K562 (cell line): ENCODE measurements around the gene KRT77. TPM values are rescaled to one million over a fixed set of nuclear protein-coding genes. Genes with fewer than 3 reads are reported as not detected.

Experiments
- ATAC-seq: fragments of 200-7000 bp; cut with Tn5 transposase; 3 replicates; pipeline ENCODE4 v1.9.1; 2020; ENCODE audit warnings: moderate library complexity
- BruUV-seq: library from RNA; stranded (reverse); fragments of 400-500 nt; replicated peaks from 2 replicates; lab custom pipeline; 2021; lab: Mats Ljungman, UMichigan
- CTCF ChIA-PET: fragments of 300-600 bp; formaldehyde crosslinking; extraction: SDS; loops from one replicate; lab custom pipeline; 2021; ENCODE audit warnings: low intra/inter-chr PET ratio; lab: Yijun Ruan, JAX
- POLR2A ChIA-PET: fragments of 300-600, 350-650 bp; sonication (Branson Sonifier 250); formaldehyde crosslinking; extraction: SDS; loops from one replicate; lab custom pipeline; 2021; ENCODE audit warnings: antibody characterized with exemption, inconsistent platforms; lab: Yijun Ruan, JAX
- DNase-seq, 4 experiments: peaks; one replicate each; pipeline versions ENCODE4 v3.0.0 to v3.0.0-alpha.2; 2011 to 2018; ENCODE audit warnings: low spot score in 3 of 4, mixed read lengths in 3 of 4; ENCODE audit errors: extremely low read depth in 1 of 4
- FAIRE-seq: peaks from 2 replicates; lab custom pipeline; 2011; peaks lifted over from hg19 to GRCh38; lab: Jason Lieb, UNC
- H2AFZ ChIP-seq: 2 replicates; pipeline ENCODE4 v1.6.0; 2011; ENCODE audit warnings: low read depth, low read length, control low read depth, inconsistent platforms
- H3K27ac ChIP-seq: fragments of 200-600 bp; 3 replicates; pipeline ENCODE4 v1.8.0; 2011; ENCODE audit warnings: low read depth, mild to moderate bottlenecking, control low read depth, inconsistent platforms, low read length, moderate library complexity, mixed read lengths; ENCODE audit errors: extremely low read depth
- H3K27me3 ChIP-seq, 2 experiments: fragments of 300-600 bp in 1 of 2; 2 replicates in 1 of 2; 3 replicates in 1 of 2; pipeline versions ENCODE4 v1.6.0 to v1.8.0; 2011; ENCODE audit warnings: inconsistent platforms in 2 of 2, low read length in 2 of 2, mild to moderate bottlenecking in 1 of 2, mixed read lengths in 1 of 2, moderate library complexity in 1 of 2; ENCODE audit not compliant: control insufficient read depth in 2 of 2, insufficient read depth in 2 of 2
- H3K36me3 ChIP-seq: fragments of 300-600 bp; 3 replicates; pipeline ENCODE4 v1.8.0; 2011; ENCODE audit warnings: mild to moderate bottlenecking, low read length, inconsistent platforms; ENCODE audit not compliant: control insufficient read depth, insufficient read depth
- H3K4me1 ChIP-seq, 2 experiments: fragments of 200-600 bp in 1 of 2; replicated peaks in 1 of 2; 2 replicates in 1 of 2; 3 replicates in 1 of 2; pipeline versions ENCODE4 v1.5.1 to v1.8.0; 2011; ENCODE audit warnings: inconsistent platforms in 2 of 2, low read length in 2 of 2, mild to moderate bottlenecking in 1 of 2, mixed read lengths in 1 of 2, moderate library complexity in 1 of 2; ENCODE audit not compliant: control insufficient read depth in 2 of 2, insufficient read depth in 2 of 2
- H3K4me2 ChIP-seq: 2 replicates; pipeline ENCODE4 v1.6.1; 2011; ENCODE audit warnings: low read length, control low read depth, inconsistent platforms, mixed read lengths; ENCODE audit not compliant: insufficient read depth
- H3K4me3 ChIP-seq: fragments of 200-600 bp; sonication (generic), shearing (Covaris generic); 2 replicates; pipeline ENCODE4 v1.5.1; 2016; ENCODE audit warnings: control low read depth, inconsistent platforms
- H3K79me2 ChIP-seq: fragments of 200-600 bp; 3 replicates; pipeline ENCODE4 v1.8.0; 2011; ENCODE audit warnings: low read length, inconsistent platforms; ENCODE audit not compliant: control insufficient read depth, insufficient read depth
- H3K9ac ChIP-seq, 2 experiments: 2 replicates each; pipeline versions ENCODE4 v1.6.0 to v1.6.1; 2011; ENCODE audit warnings: low read depth in 2 of 2, low read length in 2 of 2, control low read depth in 1 of 2, inconsistent platforms in 1 of 2, mild to moderate bottlenecking in 1 of 2, mixed read lengths in 1 of 2; ENCODE audit not compliant: insufficient read depth in 1 of 2
- H3K9me1 ChIP-seq: one replicate; pipeline ENCODE4 v1.6.0; 2011; ENCODE audit warnings: inconsistent platforms, mild to moderate bottlenecking, low read length, moderate library complexity; ENCODE audit not compliant: control insufficient read depth, insufficient read depth
- H3K9me3 ChIP-seq: replicated peaks from 2 replicates; pipeline ENCODE4 v1.5.1; 2011; ENCODE audit warnings: low read depth, low read length, inconsistent platforms; ENCODE audit not compliant: control insufficient read depth, insufficient read depth
- H4K20me1 ChIP-seq: replicated peaks from 2 replicates; pipeline ENCODE4 v1.6.1; 2011; ENCODE audit warnings: low read length, inconsistent platforms, mixed read lengths; ENCODE audit not compliant: control insufficient read depth, insufficient read depth
- CAMTA2 ChIP-seq: fragments of 250-450 bp; sonication (Bioruptor Pico); conservative IDR thresholded peaks from 2 replicates; pipeline ENCODE4 v1.5.1; 2022
- CXXC5 ChIP-seq: fragments of 250-450 bp; sonication (Bioruptor Pico); IDR thresholded peaks from 2 replicates; pipeline ENCODE4 v1.8.0; 2022; ENCODE audit warnings: inconsistent platforms, mild to moderate bottlenecking, moderate library complexity
- EZH2 ChIP-seq: IDR thresholded peaks from 2 replicates; pipeline ENCODE4 v1.6.1; 2012; ENCODE audit warnings: low read depth, mild to moderate bottlenecking, inconsistent platforms, low read length, borderline replicate concordance
- L3MBTL2 ChIP-seq: fragments of 450-650 bp; IDR thresholded peaks from 2 replicates; pipeline ENCODE4 v1.6.1; 2016; ENCODE audit warnings: mild to moderate bottlenecking, moderate library complexity
- MAZ ChIP-seq, 2 experiments: fragments of 450-650 bp in 1 of 2; sonication (generic) in 1 of 2; formaldehyde crosslinking; IDR thresholded peaks in 1 of 2; conservative IDR thresholded peaks in 1 of 2; 2 replicates each; pipeline versions ENCODE4 v1.4.0 to v1.5.0; 2020; ENCODE audit warnings: mild to moderate bottlenecking in 1 of 2, missing genetic modification reagents in 1 of 2
- WGBS: fragments of 100-300 bp; shearing (Covaris generic); methylation state at CpG from one replicate; pipeline ENCODE4 v1.1.6; 2016; ENCODE audit warnings: low coverage, mixed read lengths; ENCODE audit not compliant: insufficient coverage; ENCODE audit errors: missing lambda C conversion rate; 5-methylcytosine and 5-hydroxymethylcytosine counted together
- in situ Hi-C: fragments of 300-500 bp; cut with MboI; formaldehyde crosslinking; loops from 4 replicates; pipeline ENCODE4 v1.15.0; 2018; ENCODE audit warnings: inconsistent platforms, mixed read lengths
- intact Hi-C: fragments of 100-400 bp; cut with micrococcal nuclease; formaldehyde crosslinking; loops from 2 replicates; pipeline ENCODE4 v1.14.2; 2022
- polyA plus RNA-seq, 8 experiments: library from polyadenylated mRNA; depleted of rRNA in 4 of 8; stranded (reverse) in 5 of 8; unstranded in 3 of 8; fragments of >200 nt; fragmentation: Nextera tagmentation in 2 of 8; fragmentation: Illumina TruSeq in 1 of 8; extraction: Ambion mirVana in 2 of 8; extraction: Trizol in 1 of 8; gene quantifications; 2 replicates each; pipeline versions ENCODE4 v1.2.1 to v1.2.3, GENCODE V29; 2011 to 2014; ENCODE audit warnings: inconsistent platforms in 1 of 8, missing spikeins in 1 of 8
- total RNA-seq, 7 experiments: library from RNA; depleted of rRNA in 6 of 7; stranded (reverse); fragments of >200 nt in 6 of 7; fragmentation: Illumina TruSeq in 2 of 7; extraction: Trizol in 2 of 7; gene quantifications; 2 replicates each; pipeline versions ENCODE4 v1.2.1 to v1.2.3, GENCODE V29; 2011 to 2021; ENCODE audit warnings: low replicate concordance in 1 of 7
- TF ChIP-seq, protein P1 (sequence below), 2 experiments: fragments of 250-450 bp in 1 of 2; fragments of 450-650 bp in 1 of 2; sonication (Bioruptor Pico) in 1 of 2; IDR thresholded peaks; 2 replicates each; pipeline versions ENCODE4 v1.6.1 to v1.8.0; 2016 to 2021; ENCODE audit warnings: mild to moderate bottlenecking in 2 of 2, moderate library complexity in 2 of 2, missing compliant biosample characterization in 1 of 2, missing genetic modification characterization in 1 of 2
- TF ChIP-seq, protein P2 (sequence below), 2 experiments: IDR thresholded peaks; 2 replicates each; pipeline ENCODE4 v1.6.1; 2011; ENCODE audit warnings: borderline replicate concordance in 1 of 2, control low read depth in 1 of 2, low read depth in 1 of 2, low read length in 1 of 2, mild to moderate bottlenecking in 1 of 2, mixed read lengths in 1 of 2, moderate library complexity in 1 of 2; ENCODE audit not compliant: insufficient read depth in 1 of 2, insufficient read length in 1 of 2, poor library complexity in 1 of 2, severe bottlenecking in 1 of 2; ENCODE audit errors: extremely low read depth in 1 of 2
- TF ChIP-seq, protein P3 (sequence below), 2 experiments: IDR thresholded peaks; 2 replicates each; pipeline ENCODE4 v1.6.1; 2012; ENCODE audit warnings: improper control_type of control experiment in 2 of 2, low read depth in 2 of 2, low read length in 2 of 2, borderline replicate concordance in 1 of 2

The KRT77 gene
- total and polyA plus RNA-seq, 9 of the 15 experiments (the other 6 are each of a cell fraction or from before 2014, with no cell fraction given) = not detected

DNA sequence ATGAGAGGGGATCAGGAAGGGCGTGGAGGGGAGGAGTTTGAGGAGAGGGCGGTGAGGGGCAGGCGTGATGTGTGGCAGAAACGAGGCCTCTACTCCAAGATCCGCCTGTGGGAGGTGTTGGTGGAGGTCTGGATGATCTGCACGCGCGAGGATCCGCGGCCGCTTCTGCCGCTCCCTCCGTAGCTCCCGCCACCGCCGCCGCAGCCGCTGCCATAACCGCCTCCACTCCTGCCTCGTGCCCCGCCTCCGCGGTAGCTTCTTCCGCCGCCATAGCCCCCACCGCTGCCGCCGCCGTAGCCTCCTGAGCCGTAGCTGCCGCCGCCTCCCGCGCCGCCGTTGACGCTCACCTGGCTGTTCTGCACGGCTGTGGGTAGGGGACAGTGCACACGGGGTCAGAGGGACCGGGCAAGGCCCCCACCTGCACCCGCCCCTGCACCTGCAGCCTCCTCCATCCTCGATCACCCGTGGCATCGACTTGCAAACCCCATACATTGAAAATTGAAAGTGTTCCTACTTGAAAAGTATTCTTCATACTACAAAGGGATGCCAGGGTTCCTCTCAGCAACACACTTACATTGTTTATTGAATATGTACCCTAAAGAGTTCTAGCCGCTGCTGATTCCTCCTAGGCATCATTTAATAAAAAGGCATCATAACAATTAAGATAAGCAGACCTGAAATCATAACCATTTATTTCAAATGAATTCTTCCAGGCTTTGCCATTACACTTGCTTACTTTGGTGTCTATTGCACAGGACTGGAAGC lies 12.1 kb downstream of the KRT77 start:
- intact Hi-C loops = loop anchor here (10.0 kb wide), 2 partner anchors 106 to 184 kb away; no protein-coding TSS in a partner anchor
- Histone ChIP-seq H3K4me2 (no peak overlapping the region), H3K27me3 (peaks cover 11 to 42% of the 10 kb centered on the region in 2 experiments; a peak in 4 of 5 replicates), H4K20me1 (peaks cover 4% of the 10 kb centered on the region; the same call in 1 of the 2 replicates), H3K27ac (no peak overlapping the region), H3K4me3 (no peak overlapping the region), H3K9me1 (no peaks in the 10 kb centered on the region), H3K4me1 (peaks cover 0 to 10% of the 10 kb centered on the region in 2 experiments; a peak in 1 of 5 replicates), H3K9me3 (no peaks in the 10 kb centered on the region), H3K36me3 (no peaks in the 10 kb centered on the region), H3K79me2 (no peaks in the 10 kb centered on the region), H3K9ac (no peak overlapping the region), H2AFZ (peak overlapping the region; percentile 61; the same call in 1 of the 2 replicates)
- no TSS peak for BruUV-seq
- FAIRE-seq = no peak
- 43% methylated on average over 36 of the region's 45 CpGs for WGBS
- in situ Hi-C loops = no loop called here
- peak; percentile 41; the same call in 1 of the 3 replicates for ATAC-seq
- CTCF ChIA-PET = no interaction called here
- POLR2A ChIA-PET = interaction anchor here (0.7 to 1.0 kb wide), 2 partner anchors 11 to 165 kb away, joined by 3 read pairs; partner anchors contain the start of gene KRT1
- TF ChIP-seq EZH2 = no peak
- TF ChIP-seq, protein P1, sequence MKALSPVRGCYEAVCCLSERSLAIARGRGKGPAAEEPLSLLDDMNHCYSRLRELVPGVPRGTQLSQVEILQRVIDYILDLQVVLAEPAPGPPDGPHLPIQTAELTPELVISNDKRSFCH (CRISPR knock-in tag; IDR thresholded peaks at IDR 0.05) = no peak
- TF ChIP-seq, protein P1 (tag; IDR thresholded peaks at IDR 0.05) = no peak
- TF ChIP-seq, protein P2, sequence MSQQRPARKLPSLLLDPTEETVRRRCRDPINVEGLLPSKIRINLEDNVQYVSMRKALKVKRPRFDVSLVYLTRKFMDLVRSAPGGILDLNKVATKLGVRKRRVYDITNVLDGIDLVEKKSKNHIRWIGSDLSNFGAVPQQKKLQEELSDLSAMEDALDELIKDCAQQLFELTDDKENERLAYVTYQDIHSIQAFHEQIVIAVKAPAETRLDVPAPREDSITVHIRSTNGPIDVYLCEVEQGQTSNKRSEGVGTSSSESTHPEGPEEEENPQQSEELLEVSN (IDR thresholded peaks at IDR 0.05; ENCODE audit: borderline replicate concordance in 1 of 2, extremely low read depth in 1 of 2, insufficient read depth in 1 of 2, insufficient read length in 1 of 2, low read depth in 1 of 2, low read length in 1 of 2, poor library complexity in 1 of 2, severe bottlenecking in 1 of 2) = peak in 1 of 2 experiments; percentile 39
- TF ChIP-seq, protein P3, sequence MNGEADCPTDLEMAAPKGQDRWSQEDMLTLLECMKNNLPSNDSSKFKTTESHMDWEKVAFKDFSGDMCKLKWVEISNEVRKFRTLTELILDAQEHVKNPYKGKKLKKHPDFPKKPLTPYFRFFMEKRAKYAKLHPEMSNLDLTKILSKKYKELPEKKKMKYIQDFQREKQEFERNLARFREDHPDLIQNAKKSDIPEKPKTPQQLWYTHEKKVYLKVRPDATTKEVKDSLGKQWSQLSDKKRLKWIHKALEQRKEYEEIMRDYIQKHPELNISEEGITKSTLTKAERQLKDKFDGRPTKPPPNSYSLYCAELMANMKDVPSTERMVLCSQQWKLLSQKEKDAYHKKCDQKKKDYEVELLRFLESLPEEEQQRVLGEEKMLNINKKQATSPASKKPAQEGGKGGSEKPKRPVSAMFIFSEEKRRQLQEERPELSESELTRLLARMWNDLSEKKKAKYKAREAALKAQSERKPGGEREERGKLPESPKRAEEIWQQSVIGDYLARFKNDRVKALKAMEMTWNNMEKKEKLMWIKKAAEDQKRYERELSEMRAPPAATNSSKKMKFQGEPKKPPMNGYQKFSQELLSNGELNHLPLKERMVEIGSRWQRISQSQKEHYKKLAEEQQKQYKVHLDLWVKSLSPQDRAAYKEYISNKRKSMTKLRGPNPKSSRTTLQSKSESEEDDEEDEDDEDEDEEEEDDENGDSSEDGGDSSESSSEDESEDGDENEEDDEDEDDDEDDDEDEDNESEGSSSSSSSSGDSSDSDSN (IDR thresholded peaks at IDR 0.05; ENCODE audit: borderline replicate concordance in 1 of 2, low read depth in 2 of 2, low read length in 2 of 2) = no peak
- 0 out of 4 replicates have a peak, but pooled peaks of 1 of the 2 experiments have one; percentile 23 for TF ChIP-seq MAZ (CRISPR knock-in tag; conservative IDR thresholded peaks at IDR 0.05 in 1 of 2, IDR thresholded peaks at IDR 0.05 in 1 of 2)
- peak; percentile 34; the same call in 1 of the 2 replicates for TF ChIP-seq L3MBTL2
- TF ChIP-seq CXXC5 (CRISPR knock-in tag) = 0 out of 2 replicates have a peak, but pooled peaks have one; percentile 17
- no peak for TF ChIP-seq CAMTA2 (CRISPR knock-in tag)
- peak in 2 of 4 experiments; percentile 19 to 22 for DNase-seq
